HG03378 (cell line): ENCODE data around the gene CPNE5.

ENCODE experiments used
- ATAC-seq: cut with Tn5 transposase; IDR thresholded peaks from one replicate; pipeline ENCODE4 v1.9.1; 2021; ENCODE audit warnings: mild to moderate bottlenecking, moderate library complexity; ENCODE audit not compliant: unreplicated experiment

The CPNE5 gene

DNA sequence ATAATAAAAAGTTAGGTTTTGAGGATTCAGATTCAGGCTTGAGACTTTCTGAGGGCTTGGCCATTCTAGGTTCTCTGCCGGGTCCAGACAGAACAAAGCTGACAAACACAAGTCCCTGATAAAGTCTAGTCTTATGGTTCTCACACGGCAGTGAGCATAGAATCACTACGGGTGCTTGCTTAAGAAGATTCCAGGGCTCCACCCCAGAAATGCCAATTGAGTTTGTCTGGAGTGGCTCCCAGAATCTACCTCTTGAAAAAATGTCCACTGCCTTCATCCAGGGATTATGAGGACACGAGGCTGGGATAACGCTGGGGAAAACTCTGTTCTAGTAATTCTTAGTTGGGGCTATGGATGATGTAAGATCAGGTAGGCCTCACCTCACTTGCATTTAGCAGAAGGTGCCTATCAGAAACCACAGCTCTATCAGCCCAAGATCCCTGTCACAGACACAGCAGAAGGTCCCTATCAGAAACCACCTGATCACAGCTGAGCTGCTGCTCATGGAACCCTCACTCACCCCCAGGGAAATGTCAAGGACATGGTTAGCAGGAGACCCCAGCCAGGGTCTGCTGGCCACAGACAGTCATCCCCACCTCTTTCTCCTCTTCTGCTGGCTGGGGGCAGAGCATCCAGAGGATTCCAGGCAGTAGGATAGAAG is 89.3 kb downstream of the CPNE5 start:
- no peak for ATAC-seq

- ATAC-seq: no peak
These were observed 93.0 kb downstream of the CPNE5 start for GRCh38 chr6:36746251-36746650.

DNA sequence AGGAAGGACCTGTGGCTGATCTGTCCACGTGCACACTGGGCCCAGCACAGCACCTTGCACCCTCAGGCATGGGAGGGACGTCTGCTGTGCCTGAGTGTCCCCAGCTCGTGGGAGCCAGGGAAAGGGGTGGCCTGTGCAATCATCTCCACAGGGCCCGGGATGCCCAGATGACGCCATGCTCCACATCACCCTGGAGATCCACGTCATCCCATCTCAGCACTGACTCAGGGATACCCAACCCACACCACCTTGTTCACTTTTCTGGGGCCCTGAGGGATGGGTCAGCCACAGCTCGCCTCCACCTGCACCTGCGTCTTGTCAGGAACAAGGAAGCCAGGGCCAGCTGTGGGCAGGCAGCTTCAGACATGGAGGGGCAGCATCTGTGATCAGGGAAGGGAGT is 93.4 kb downstream of the CPNE5 start:
- no peak for ATAC-seq

DNA sequence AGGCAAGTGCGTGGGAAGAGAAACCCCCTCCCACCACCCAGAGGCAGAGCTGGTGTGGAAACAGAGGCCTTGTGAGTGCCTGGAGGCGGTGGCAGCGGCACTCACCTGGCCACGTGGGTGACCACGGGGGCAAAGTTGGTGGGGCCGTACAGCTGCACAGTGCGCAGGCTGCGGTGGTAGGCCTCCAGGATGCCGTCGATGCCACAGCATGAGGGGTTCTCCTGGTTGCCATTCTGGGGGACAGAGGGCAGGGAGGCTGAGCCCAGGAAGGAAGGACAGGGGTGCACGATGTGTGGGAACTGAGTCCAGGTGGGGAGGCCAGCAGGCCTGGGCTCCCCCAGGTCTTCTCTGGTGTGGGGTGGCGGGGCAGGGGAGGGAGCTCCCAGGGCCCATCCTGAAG is 94.0 kb downstream of the CPNE5 start:
- ATAC-seq: no peak

DNA sequence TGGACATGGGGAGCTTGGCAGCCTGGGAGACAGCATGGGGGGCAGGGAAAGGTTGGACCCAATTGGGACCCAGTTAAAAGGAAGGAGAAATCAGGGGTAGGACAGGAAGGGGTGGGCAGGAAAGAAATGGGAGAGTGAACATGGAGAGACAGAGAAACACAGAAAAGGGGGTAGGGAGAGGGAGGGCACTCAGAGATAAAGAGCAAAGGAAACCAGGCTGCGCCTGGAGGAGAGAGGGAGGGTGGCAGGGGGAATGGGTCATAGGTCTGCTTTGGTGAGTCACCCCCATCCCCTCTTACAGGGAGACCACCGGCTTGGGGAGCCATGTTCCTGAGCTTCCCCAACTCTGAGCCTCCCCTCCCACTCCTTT is 95.0 kb downstream of the CPNE5 start:
- ATAC-seq: no peak

DNA sequence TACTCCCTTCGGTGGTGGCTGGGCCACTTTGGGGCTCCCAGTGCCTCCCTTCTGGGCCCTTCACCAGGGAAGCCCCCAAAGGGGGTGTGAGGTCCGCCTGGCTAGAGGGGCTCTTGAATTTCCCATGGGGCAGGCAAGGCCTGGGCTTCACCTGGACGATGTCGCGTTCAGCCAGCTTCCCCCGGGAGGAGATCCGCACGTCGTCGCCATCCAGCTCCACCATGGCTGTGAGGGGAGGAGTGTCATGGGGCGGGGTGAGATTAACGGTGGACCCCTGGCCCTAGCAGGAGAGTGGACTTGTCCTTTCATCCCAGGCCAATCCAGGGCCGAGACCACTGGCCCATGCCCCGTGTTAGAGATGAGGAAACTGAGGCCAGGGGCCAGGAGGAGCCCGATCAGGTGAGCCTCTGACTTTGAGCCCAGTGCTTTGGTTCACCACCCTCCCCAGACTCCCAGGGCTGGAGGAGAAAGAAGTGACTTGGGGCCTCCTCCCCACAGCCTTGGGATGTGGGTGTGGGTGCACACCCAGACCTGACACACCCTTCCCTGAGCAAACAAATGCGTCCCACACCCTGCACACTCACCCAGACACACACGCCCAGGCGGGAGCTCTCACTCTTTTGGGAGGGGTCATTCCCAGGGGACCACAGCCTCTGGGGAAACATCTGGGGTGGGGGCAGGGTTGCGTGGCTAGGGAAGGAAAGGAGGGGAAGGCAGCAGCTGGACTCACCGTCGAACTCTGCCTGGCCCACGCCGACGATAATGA is 95.5 kb downstream of the CPNE5 start:
- no peak for ATAC-seq

DNA sequence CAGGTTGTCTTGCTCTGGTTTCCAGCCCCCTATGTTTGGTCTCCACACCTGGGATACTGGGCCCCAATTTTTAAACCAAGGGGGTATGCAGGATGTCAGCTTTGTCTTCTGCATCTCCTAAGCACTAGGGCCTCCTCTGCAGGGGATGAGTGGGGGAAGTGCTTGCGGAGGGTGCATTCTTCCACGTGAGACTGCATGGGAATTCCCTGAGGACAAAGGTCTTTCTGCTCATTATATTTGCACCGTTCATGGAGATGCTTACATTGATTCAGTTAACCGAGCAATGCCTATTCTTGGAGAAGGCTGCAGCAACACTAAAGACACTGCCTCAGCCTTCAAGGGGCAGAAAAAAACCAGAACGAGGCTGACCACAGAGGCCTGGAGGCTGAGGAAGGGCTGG is 96.2 kb downstream of the CPNE5 start:
- no peak for ATAC-seq

GRCh38 chr6:36742146-36742545 is 97.1 kb downstream of the CPNE5 start:
- ATAC-seq: no peak

GRCh38 chr6:36740818-36741179 is 98.4 kb downstream of the CPNE5 start:
- no peak for ATAC-seq

- no peak for ATAC-seq
These were observed 99.1 kb downstream of the CPNE5 start for GRCh38 chr6:36739947-36740817.

- ATAC-seq: no peak
These were observed 101.1 kb downstream of the CPNE5 start for GRCh38 chr6:36738108-36738507.

GRCh38 chr6:36737043-36737785 is 102.0 kb downstream of the CPNE5 start:
- ATAC-seq: no peak

DNA sequence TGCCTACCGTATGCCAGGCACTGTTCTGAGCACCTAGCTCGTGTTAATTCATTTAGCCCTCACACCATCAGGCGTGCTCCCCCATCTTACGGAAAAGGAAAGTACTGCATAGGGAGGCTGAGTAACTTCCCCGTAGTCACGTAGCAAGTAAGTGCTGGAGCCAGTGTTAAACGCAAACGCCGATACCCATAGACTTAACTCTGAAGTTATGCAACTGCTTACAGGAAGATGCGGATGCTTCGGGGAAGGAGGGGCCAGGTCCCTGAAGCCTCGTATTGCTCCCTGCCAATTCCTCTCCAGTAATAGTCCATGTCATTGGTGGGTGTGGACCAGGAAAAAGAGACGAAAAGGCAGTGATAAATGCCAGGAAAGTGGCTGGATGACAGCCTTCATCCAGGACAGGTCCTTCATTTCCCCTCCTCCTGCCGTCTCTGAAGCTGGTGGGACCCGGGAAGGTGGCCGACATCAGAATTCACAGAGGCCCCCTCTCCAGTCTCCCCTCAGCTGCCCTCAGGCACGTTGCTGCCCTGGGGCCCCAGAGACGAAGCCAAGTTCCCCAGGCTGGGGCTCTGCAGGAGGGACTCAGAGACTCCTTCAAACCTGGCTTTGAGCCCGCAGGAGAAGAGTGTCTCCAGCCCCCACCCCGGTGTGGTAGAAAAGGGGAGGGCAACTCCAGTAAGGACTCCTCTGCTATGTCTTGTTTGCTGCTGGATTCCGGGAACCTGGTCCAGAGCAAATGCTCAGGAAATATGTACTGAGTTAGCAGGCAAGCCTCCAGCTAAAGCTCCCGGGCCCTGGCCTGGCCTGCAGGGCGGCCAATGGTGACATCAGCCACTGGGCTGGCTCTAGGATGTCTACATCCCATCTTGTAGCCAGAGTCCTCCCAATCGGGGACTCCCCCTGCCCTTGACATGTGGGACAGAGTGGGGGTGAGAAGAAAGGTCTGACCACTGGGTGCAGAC is 103.9 kb downstream of the CPNE5 start:
- no peak for ATAC-seq

DNA sequence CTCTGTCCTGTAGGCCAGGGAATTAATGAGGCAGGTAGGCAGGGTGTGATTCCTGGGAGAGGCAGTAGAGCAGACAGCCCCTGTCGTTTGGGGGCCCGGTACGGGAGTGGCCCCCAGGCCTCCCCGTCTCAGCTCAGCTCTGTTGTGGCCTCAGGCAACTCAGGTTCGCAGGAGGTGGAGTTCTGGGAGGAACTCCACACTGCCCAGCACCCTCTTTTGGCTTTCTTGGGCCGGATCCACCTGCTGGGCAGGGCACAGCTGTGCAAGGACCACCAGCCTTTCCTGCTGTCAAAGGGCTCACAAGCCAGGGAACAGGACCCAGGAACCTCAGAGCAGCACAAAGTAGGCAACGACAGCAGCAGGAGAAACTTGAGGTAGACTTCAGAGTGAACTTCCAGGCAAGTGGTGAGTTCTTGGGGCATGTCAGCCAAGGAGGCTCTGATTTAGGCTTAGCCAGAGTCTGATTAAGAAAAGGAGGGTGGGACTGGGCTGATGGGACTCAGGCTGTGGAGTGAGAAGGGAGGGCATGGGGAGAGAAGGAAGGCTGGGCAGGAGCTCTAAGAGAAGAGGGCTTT is 104.7 kb downstream of the CPNE5 start:
- no peak for ATAC-seq

DNA sequence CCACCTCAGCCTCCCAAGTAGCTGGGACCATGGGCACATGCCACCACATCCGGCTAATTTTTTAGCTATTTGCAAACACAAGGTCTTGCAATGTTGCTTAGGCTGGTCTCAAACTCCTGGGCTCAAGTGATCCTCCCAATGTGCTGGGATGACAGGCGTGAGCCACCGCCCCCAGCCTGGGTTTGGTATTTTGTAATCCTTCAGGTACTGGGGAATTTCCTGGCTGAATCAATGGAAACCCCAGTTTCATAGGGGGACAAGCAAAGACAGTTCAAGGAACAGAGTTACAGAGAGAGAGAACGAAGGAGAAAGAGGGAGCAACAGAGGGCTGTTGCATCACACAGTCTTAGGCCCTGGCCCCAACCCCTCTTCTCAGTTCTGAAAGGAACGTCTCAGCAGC is 105.9 kb downstream of the CPNE5 start:
- ATAC-seq: no peak

DNA sequence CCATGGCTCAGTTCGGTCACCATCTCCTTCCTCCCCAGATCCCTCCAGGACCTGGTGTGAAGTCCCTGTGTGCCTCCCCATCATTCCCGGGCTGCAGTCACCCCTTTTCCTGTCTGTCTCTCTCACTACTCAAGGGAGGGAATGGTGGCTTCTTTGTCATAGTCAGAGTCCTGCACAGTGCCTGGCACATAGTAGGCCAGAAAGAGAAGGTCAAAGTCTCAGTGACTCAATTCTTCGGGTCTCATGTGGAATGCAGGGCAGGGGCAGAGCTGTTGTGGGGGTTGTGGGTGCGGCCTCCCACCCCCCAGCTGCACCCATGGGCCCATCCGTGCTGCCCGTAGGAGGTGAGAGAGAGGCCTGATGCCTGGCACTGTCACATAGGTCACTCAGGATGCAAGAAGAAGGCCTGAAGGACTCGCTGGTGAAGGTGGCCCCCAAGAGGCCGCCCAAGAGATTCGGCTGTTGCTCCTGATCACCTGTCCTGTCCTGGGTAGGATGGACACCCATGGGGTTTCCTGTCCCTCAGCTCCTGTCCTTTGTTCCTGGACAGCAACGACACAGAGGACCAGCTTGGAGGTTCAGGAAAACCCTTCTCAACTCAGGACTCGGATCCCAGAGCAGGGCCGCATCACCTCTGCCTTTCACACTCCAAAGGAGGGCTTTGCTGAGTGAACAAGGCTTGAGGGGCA is 107.5 kb downstream of the CPNE5 start:
- no peak for ATAC-seq

DNA sequence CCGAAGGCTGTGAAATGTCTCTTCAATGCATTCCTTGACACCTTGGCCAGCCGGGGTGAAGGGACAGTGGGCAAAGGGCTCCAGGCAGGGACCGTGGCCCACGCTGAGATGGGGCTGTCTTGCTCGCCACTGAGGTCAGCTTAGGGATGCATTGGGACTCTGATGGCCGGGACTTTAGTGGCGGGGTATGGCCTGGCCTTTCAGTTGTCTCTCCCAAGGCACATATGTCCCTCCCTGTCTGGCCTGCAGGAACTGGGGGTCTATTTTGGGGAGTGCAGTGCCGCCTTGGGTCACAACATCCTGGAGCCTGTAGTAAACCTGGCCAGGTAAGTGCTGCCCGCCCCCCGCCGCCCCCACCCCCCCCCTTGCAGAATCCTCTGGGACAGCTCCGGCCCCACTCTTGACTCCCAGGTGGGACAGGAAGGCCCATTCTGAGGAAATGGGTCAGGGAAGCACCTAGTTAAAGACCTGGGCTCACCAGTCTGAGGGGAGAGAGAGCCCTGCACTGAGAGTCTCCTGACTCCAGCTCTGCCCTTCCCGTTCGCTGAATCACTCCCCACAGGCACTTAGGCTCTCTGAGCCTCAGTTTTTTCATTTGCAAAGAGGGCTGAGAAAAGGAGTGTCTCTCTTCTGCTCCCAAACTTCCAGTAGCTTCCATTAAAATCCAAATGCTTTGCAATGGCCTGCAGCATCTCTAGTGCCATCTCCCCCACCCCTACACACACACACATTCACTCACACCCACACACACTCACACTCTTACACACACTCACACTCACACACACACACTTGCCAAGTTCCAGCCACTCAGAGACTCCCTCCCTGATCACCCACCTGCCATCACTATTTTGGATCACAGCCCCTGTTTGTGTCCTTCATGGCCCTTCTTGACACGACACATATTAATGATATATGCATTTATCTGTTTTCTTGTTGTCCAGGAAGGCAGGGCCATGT is 108.5 kb downstream of the CPNE5 start:
- ATAC-seq: no peak

DNA sequence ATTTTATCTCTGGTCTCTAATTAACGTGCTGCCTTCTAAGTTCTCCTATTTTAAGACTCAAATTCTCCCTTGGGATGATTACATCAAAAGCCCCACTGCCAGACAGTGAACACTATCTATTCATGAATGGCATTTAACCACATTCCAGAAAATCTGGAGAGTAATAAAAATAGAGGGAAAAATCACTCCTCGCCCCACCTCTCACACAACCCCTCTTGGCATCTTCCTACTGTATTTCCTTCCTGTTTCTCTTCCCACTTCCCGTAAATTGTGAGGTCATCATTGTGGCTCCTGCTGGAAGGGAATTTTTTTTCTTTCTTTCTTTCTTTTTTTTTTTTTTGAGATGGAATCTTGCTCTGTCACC is 110.1 kb downstream of the CPNE5 start:
- ATAC-seq: no peak
